Endothelial cell of umbilical vein (primary cell): ENCODE measurements around the gene BTBD18. TPM values are rescaled to one million over a fixed set of nuclear protein-coding genes. Genes with fewer than 3 reads are reported as not detected.

ENCODE experiments used
- Bru-seq: library from RNA; stranded (reverse); fragments of 400-500 nt; gene quantifications from one replicate; lab custom pipeline; 2021; lab: Mats Ljungman, UMichigan
- BruChase-seq, 2 experiments: library from RNA; stranded (reverse); fragments of 400-500 nt; gene quantifications; one replicate each; lab custom pipeline; 2021; lab: Mats Ljungman, UMichigan
- BruUV-seq: library from RNA; stranded (reverse); fragments of 400-500 nt; replicated peaks from 2 replicates; lab custom pipeline; 2021; lab: Mats Ljungman, UMichigan
- CTCF ChIA-PET: fragments of 300-600, 350-600 bp; sonication (Branson Sonifier 250); formaldehyde crosslinking; loops from one replicate; lab custom pipeline; 2021; ENCODE audit warnings: antibody characterized with exemption, inconsistent platforms; lab: Charles Lee
- POLR2A ChIA-PET: fragments of 300-600, 350-600 bp; sonication (Branson Sonifier 250); formaldehyde crosslinking; loops from one replicate; lab custom pipeline; 2021; ENCODE audit warnings: antibody characterized with exemption, inconsistent platforms; lab: Charles Lee
- DNase-seq: peaks from one replicate; pipeline ENCODE4 v3.0.0-alpha.2; 2011; ENCODE audit warnings: low read depth, low spot score
- FAIRE-seq: peaks from 2 replicates; lab custom pipeline; 2011; peaks lifted over from hg19 to GRCh38; lab: Jason Lieb, UNC
- H2AFZ ChIP-seq: 2 replicates; pipeline ENCODE4 v1.6.0; 2012; ENCODE audit warnings: low read depth, low read length, control low read depth, inconsistent platforms
- H3K27ac ChIP-seq: 2 replicates; pipeline ENCODE4 v1.5.1; 2011; ENCODE audit warnings: low read depth, mild to moderate bottlenecking, control low read depth, low read length, moderate library complexity; ENCODE audit not compliant: insufficient read depth
- H3K27me3 ChIP-seq, 2 experiments: 2 replicates each; pipeline versions ENCODE4 v1.6.0 to v1.6.1; 2011; ENCODE audit warnings: low read length in 2 of 2, mixed read lengths in 1 of 2; ENCODE audit not compliant: control insufficient read depth in 2 of 2, insufficient read depth in 2 of 2
- H3K36me3 ChIP-seq, 2 experiments: 2 replicates in 1 of 2; 3 replicates in 1 of 2; pipeline ENCODE4 v1.5.1; 2011; ENCODE audit warnings: low read length in 2 of 2, mild to moderate bottlenecking in 1 of 2, moderate library complexity in 1 of 2; ENCODE audit not compliant: control insufficient read depth in 2 of 2, insufficient read depth in 2 of 2; ENCODE audit errors: extremely low read depth in 1 of 2
- H3K4me1 ChIP-seq: 3 replicates; pipeline ENCODE4 v1.5.1; 2011; ENCODE audit warnings: mild to moderate bottlenecking, low read length; ENCODE audit not compliant: control insufficient read depth, insufficient read depth; ENCODE audit errors: extremely low read depth
- H3K4me2 ChIP-seq: 2 replicates; pipeline ENCODE4 v1.6.1; 2011; ENCODE audit warnings: low read length, control low read depth, mixed read lengths; ENCODE audit not compliant: insufficient read depth
- H3K4me3 ChIP-seq, 3 experiments: fragments of 200-600 bp in 1 of 3; sonication (generic), shearing (Covaris generic) in 1 of 3; replicated peaks in 1 of 3; 2 replicates each; pipeline ENCODE4 v1.5.1; 2011 to 2016; ENCODE audit warnings: control low read depth in 3 of 3, low read length in 3 of 3, mild to moderate bottlenecking in 2 of 3, inconsistent platforms in 1 of 3, low read depth in 1 of 3, moderate library complexity in 1 of 3; ENCODE audit not compliant: insufficient read depth in 1 of 3
- H3K79me2 ChIP-seq: 2 replicates; pipeline ENCODE4 v1.6.0; 2012; ENCODE audit warnings: low read length, inconsistent platforms; ENCODE audit not compliant: control insufficient read depth, insufficient read depth
- H3K9ac ChIP-seq: replicated peaks from 2 replicates; pipeline ENCODE3; 2011; ENCODE audit warnings: low read length, control low read depth; ENCODE audit not compliant: insufficient read depth; ENCODE audit errors: extremely low read depth
- H3K9me1 ChIP-seq: replicated peaks from 3 replicates; pipeline ENCODE4 v1.6.0; 2011; ENCODE audit warnings: mild to moderate bottlenecking, low read length; ENCODE audit not compliant: control insufficient read depth, insufficient read depth; ENCODE audit errors: extremely low read depth
- H3K9me3 ChIP-seq: replicated peaks from 2 replicates; pipeline ENCODE4 v1.5.1; 2012; ENCODE audit warnings: low read length, inconsistent platforms; ENCODE audit not compliant: control insufficient read depth, insufficient read depth
- H4K20me1 ChIP-seq: replicated peaks from 2 replicates; pipeline ENCODE3; 2011; ENCODE audit warnings: mild to moderate bottlenecking, low read length; ENCODE audit not compliant: control insufficient read depth, insufficient read depth; ENCODE audit errors: extremely low read depth
- FOS ChIP-seq: IDR thresholded peaks from 2 replicates; pipeline ENCODE4 v1.6.1; 2011; ENCODE audit warnings: mild to moderate bottlenecking, low read length, moderate library complexity, borderline replicate concordance; ENCODE audit not compliant: insufficient read depth
- dilution Hi-C: fragments of 300-500 bp; cut with MboI; formaldehyde crosslinking; loops from one replicate; pipeline ENCODE4 v1.15.0; 2019; ENCODE audit warnings: low sequenced_read_pairs; ENCODE audit not compliant: extremely low pct_ligation_motif_present
- intact Hi-C: fragments of 100-400 bp; cut with micrococcal nuclease; formaldehyde crosslinking; loops from one replicate; pipeline ENCODE4 v1.10.0; 2022
- long read RNA-seq: library from polyadenylated mRNA; stranded (forward); transcript quantifications from one replicate; pipeline ENCODE4 v2.0.0, GENCODE V29; 2021
- polyA minus RNA-seq, 3 experiments: library from RNA; depleted of rRNA, polyadenylated mRNA; stranded (reverse); fragments of >200 nt; gene quantifications; 1 replicate in 1 of 3; 2 replicates in 2 of 3; pipeline ENCODE4 v1.2.3, GENCODE V29; 2011
- polyA plus RNA-seq, 4 experiments: library from polyadenylated mRNA; depleted of rRNA in 3 of 4; stranded (reverse) in 3 of 4; unstranded in 1 of 4; fragments of >200 nt; gene quantifications; 2 replicates each; pipeline versions ENCODE4 v1.2.1 to v1.2.3, GENCODE V29; 2011 to 2012; ENCODE audit warnings: missing spikeins in 1 of 4
- total RNA-seq: library from RNA; stranded (reverse); gene quantifications from 2 replicates; pipeline ENCODE4 v1.2.3, GENCODE V29; 2021
- TF ChIP-seq, protein P1 (sequence below), 2 donors: IDR thresholded peaks; 1 replicate in 1 of 2; 2 replicates in 1 of 2; pipeline ENCODE4 v1.5.1; 2011; ENCODE audit warnings: low read length in 2 of 2, mild to moderate bottlenecking in 2 of 2, moderate library complexity in 2 of 2, control low read depth in 1 of 2, inconsistent platforms in 1 of 2, low read depth in 1 of 2; ENCODE audit not compliant: insufficient read depth in 1 of 2; ENCODE audit errors: extremely low read depth in 1 of 2

Gene BTBD18, protein sequence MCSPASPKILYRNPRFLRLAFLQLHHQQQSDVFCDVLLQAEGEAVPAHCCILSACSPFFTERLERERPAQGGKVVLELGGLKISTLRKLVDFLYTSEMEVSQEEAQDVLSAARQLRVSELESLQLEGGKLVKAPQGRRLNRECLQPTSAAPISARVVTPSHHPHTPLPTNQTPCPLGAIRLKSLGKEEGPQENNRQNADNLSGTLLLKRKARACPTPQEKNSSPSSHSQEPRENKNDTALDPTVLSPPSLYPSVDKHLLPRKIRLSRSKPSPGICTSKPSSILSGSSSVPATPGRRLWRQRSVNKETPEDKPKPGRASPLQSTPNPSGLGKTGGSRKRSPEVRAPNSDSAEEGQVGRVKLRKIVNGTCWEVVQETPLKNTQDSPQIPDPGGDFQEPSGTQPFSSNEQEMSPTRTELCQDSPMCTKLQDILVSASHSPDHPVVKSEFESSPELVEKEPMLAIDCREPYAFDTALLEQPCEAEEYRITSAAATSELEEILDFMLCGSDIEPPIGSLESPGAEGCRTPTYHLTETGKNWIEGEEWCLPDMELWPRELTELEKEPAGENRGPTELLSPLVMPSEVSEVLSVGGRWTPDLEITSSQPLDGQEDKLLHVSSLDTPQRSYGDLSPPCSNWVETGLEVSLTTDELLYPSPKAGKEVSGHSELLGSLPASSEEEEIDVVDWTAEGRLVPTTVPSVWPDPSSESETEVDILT
- total RNA-seq (not detected in 2 replicates), polyA plus RNA-seq (not detected in 2 replicates), polyA minus RNA-seq (not detected in 2 replicates), Bru-seq, nascent RNA (not detected), BruChase-seq, experiment 1, labeled RNA remaining after a 6-hour chase (percentile 9 among the genes with signal in this experiment), BruChase-seq, experiment 2, labeled RNA remaining after a 2-hour chase (percentile 9 among the genes with signal in this experiment)
- not detected in 2 replicates for polyA plus RNA-seq (2011; cell fraction: cytosol; rRNA removed)
- polyA plus RNA-seq (2011; cell fraction: nucleus; rRNA removed) = not detected in 2 replicates
- 0.07 TPM in 1 of 2 replicates, not detected in the other for polyA plus RNA-seq (2012)
- polyA minus RNA-seq (2011; cell fraction: cytosol; rRNA and poly(A)+ RNA removed) = not detected
- polyA minus RNA-seq (2011; cell fraction: nucleus; rRNA and poly(A)+ RNA removed) = not detected in 2 replicates
- long read RNA-seq = 0 reads

DNA sequence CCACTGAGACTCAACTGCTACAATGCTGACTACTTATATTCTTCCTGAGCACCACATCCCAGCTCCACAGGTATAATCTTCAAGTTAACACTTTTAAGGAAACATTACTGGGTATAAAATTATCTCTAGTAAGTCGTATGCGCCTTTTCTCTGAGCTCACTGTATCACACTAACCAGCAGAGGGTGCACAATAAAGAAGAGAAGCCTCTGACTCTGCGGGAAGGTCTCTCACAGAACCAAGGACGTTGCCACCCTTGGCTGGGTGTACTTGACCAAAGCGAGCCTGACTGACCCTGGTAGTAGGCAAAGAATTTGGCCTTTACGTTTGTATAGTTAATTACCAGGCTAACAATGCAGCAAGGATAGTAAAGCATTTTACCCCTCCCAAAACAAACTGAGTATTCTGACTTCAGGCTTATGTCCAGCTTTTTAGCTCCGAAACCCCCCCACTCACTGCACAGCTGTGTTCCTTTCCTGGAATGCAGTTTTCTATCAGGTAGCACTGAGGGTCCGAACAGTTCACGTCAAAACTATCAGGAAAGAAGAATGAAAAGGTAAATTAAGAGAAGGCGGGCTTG, at the start of gene BTBD18:
Gene BTBD18, minus strand, starts transcription at position 144 of the 578 bp plus-strand sequence. CDS start 631 bp downstream, outside the sequence.
- Histone ChIP-seq H3K79me2 (no peaks in the 10 kb centered on the region), H3K4me3 (no peak within 1 kb of the TSS), H3K36me3 (peaks cover 0 to 1% of the 10 kb centered on the region in 2 experiments), H3K27ac (no peak within 1 kb of the TSS), H3K27me3 (no peaks in the 10 kb centered on the region), H3K9me3 (no peaks in the 10 kb centered on the region), H4K20me1 (no peaks in the 10 kb centered on the region), H2AFZ (no peak within 1 kb of the TSS), H3K9me1 (no peaks in the 10 kb centered on the region), H3K9ac (no peak within 1 kb of the TSS), H3K4me2 (no peak within 1 kb of the TSS), H3K4me1 (no peaks in the 10 kb centered on the region)
- DNase-seq (peak; percentile 60), FAIRE-seq (peak; percentile 89)
- POLR2A ChIA-PET = interaction anchor here (1.1 to 2.2 kb wide), 3 partner anchors 10 to 48 kb away, joined by 4 to 11 read pairs (median 5); no protein-coding TSS in a partner anchor
- CTCF ChIA-PET = interaction anchor here (0.6 to 7.7 kb wide), 33 partner anchors 10 to 774 kb away, joined by 3 to 325 read pairs (median 6); partner anchors contain the start of genes CTNND1 and SELENOH
- TF ChIP-seq, protein P1, sequence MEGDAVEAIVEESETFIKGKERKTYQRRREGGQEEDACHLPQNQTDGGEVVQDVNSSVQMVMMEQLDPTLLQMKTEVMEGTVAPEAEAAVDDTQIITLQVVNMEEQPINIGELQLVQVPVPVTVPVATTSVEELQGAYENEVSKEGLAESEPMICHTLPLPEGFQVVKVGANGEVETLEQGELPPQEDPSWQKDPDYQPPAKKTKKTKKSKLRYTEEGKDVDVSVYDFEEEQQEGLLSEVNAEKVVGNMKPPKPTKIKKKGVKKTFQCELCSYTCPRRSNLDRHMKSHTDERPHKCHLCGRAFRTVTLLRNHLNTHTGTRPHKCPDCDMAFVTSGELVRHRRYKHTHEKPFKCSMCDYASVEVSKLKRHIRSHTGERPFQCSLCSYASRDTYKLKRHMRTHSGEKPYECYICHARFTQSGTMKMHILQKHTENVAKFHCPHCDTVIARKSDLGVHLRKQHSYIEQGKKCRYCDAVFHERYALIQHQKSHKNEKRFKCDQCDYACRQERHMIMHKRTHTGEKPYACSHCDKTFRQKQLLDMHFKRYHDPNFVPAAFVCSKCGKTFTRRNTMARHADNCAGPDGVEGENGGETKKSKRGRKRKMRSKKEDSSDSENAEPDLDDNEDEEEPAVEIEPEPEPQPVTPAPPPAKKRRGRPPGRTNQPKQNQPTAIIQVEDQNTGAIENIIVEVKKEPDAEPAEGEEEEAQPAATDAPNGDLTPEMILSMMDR (IDR thresholded peaks at IDR 0.05; ENCODE audit: extremely low read depth in 1 of 2, insufficient read depth in 1 of 2, low read depth in 1 of 2, low read length in 2 of 2) = peak; percentile 46 to 49
- TF ChIP-seq FOS = no peak
- BruUV-seq = no TSS peak
- dilution Hi-C loops (no loop called here), intact Hi-C loops (loop anchor here (1.0 kb wide), 3 partner anchors 49 to 773 kb away; no protein-coding TSS in a partner anchor)
